GM19351 (cell line): Measurements from ENCODE around the gene NFYC.

Source experiments
- ATAC-seq: cut with Tn5 transposase; IDR thresholded peaks from one replicate; pipeline ENCODE4 v1.9.1; 2021; ENCODE audit warnings: mild to moderate bottlenecking, moderate library complexity; ENCODE audit not compliant: unreplicated experiment

Gene NFYC

GRCh38 chr1:40734882-40735628 is 43.6 kb downstream of the NFYC start:
- no peak for ATAC-seq

- ATAC-seq: no peak
These were observed 44.6 kb downstream of the NFYC start for GRCh38 chr1:40736085-40736531.

GRCh38 chr1:40738831-40739230 is 47.3 kb downstream of the NFYC start:
- ATAC-seq: no peak

GRCh38 chr1:40739455-40740008 is 48.0 kb downstream of the NFYC start:
- no peak for ATAC-seq

- no peak for ATAC-seq
These were observed 48.8 kb downstream of the NFYC start for GRCh38 chr1:40740039-40740996.

- no peak for ATAC-seq
These were observed 49.7 kb downstream of the NFYC start for GRCh38 chr1:40740997-40741736.

- no peak for ATAC-seq
These were observed 51.0 kb downstream of the NFYC start for GRCh38 chr1:40742363-40743061.

GRCh38 chr1:40743452-40743851 is 51.9 kb downstream of the NFYC start:
- no peak for ATAC-seq

GRCh38 chr1:40743860-40744259 is 52.4 kb downstream of the NFYC start:
- no peak for ATAC-seq

- ATAC-seq: no peak
These were observed 53.7 kb downstream of the NFYC start for GRCh38 chr1:40745176-40745575.

- ATAC-seq: no peak
These were observed 55.0 kb downstream of the NFYC start for GRCh38 chr1:40746344-40747090.

- ATAC-seq: no peak
These were observed 57.6 kb downstream of the NFYC start for GRCh38 chr1:40748841-40749718.

GRCh38 chr1:40749817-40750216 is 58.3 kb downstream of the NFYC start:
- no peak for ATAC-seq

- no peak for ATAC-seq
These were observed 59.0 kb downstream of the NFYC start for GRCh38 chr1:40750451-40750908.

- no peak for ATAC-seq
These were observed 60.3 kb downstream of the NFYC start for GRCh38 chr1:40751802-40752201.

GRCh38 chr1:40753142-40753882 is 61.8 kb downstream of the NFYC start:
- ATAC-seq: peak; percentile 61

- no peak for ATAC-seq
These were observed 62.7 kb downstream of the NFYC start for GRCh38 chr1:40754201-40754600.

GRCh38 chr1:40755067-40755466 is 63.6 kb downstream of the NFYC start:
- ATAC-seq: no peak
